GM04504 (cell line): ENCODE results near the gene ANKRD11.

ENCODE experiments used
- DNase-seq: peaks from one replicate; pipeline ENCODE4 v3.0.0-alpha.2; 2012; ENCODE audit warnings: low read depth

The ANKRD11 gene

DNA sequence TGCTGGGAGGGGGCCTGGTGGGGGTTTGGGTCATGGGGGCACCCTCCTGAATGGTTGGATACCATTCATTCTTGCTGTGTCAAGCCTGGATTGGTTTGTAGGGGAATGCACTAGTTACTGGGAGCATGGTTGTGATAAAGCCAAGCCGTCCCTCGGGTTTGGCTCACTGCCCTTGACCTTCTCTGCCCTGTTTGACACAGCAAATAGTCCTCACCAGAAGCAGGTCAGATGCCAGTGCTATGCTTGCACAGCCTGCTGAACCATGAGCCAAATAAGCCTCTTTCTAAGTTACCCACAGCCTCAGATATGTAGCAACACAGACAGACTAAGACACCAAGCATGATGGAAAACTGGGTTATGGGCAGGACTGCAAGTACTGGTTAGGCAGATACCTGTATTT, 258.3 kb downstream of the ANKRD11 start:
- no peak for DNase-seq

DNA sequence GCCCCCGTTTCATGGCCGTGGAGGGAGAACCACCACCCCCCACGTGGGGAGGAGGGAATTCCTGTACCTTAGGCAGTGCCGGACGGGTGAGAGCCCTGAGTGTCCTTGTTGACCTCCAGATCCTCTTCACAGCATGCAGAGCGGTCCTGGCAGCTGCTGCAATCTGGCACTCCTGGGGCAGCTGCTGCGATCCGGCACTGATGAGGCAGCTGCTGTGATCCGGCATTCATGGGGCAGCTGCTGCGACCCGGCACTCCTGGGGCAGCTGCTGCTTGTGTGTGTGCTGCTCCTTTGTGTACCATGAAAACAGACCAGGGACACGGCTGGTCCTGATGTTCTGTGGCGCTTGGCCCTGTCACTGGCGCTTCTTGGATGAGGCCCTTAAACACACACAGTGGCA, 260.1 kb downstream of the ANKRD11 start:
- DNase-seq: no peak

- DNase-seq: no peak
These were observed 265.7 kb downstream of the ANKRD11 start for GRCh38 chr16:89224665-89225064.

GRCh38 chr16:89222931-89223330, 267.4 kb downstream of the ANKRD11 start:
- no peak for DNase-seq

GRCh38 chr16:89221604-89222003, 268.8 kb downstream of the ANKRD11 start:
- DNase-seq: no peak

GRCh38 chr16:89219365-89219764, 271.0 kb downstream of the ANKRD11 start:
- no peak for DNase-seq
